Measurements from ENCODE around the gene CHST15.

The CHST15 gene

GRCh38 chr10:123988694-123989093 is 104.7 kb downstream of the CHST15 start:
- no peaks in the 10 kb centered on the region for H4K20me1 ChIP-seq (ENCODE audit: insufficient read depth, low read length, poor library complexity, severe bottlenecking)
- no peak overlapping the region for H3K9ac ChIP-seq (ENCODE audit: low read depth, low read length, poor library complexity, severe bottlenecking)
- no peak overlapping the region for H3K4me2 ChIP-seq (ENCODE audit: low read depth, low read length, poor library complexity, severe bottlenecking)
- no peaks in the 10 kb centered on the region for H3K9me3 ChIP-seq (ENCODE audit: insufficient read depth, low read depth, low read length)
- no peak overlapping the region for H2AFZ ChIP-seq (ENCODE audit: low read length)
- no peaks in the 10 kb centered on the region for H3K9me2 ChIP-seq (replicated peaks; ENCODE audit: low read depth, low read length)
- no peaks in the 10 kb centered on the region for H3K36me3 ChIP-seq (ENCODE audit: insufficient read depth, low read length)
- TF ChIP-seq EZH2phosphoT487 (IDR thresholded peaks at IDR 0.05; ENCODE audit: borderline replicate concordance) (no peak), CTCF (conservative IDR thresholded peaks at IDR 0.05; ENCODE audit: low read length) (no peak)
- no peaks in the 10 kb centered on the region for H3F3A ChIP-seq (ENCODE audit: low read depth)
- H3K4me3 ChIP-seq (ENCODE audit: low read length, poor library complexity, severe bottlenecking) = no peak overlapping the region
- H3K4me1 ChIP-seq (ENCODE audit: insufficient read depth, low read length, poor library complexity, severe bottlenecking) = no peaks in the 10 kb centered on the region
- no peaks in the 10 kb centered on the region for H3K27me3 ChIP-seq (ENCODE audit: insufficient read depth, low read length, poor library complexity, severe bottlenecking)
- H3K79me2 ChIP-seq (ENCODE audit: insufficient read depth, low read length) = no peaks in the 10 kb centered on the region

- Histone ChIP-seq H3K9ac (ENCODE audit: low read depth, low read length, poor library complexity, severe bottlenecking) (no peak overlapping the region), H3K9me3 (ENCODE audit: insufficient read depth, low read depth, low read length) (no peaks in the 10 kb centered on the region), H3K27me3 (ENCODE audit: insufficient read depth, low read length, poor library complexity, severe bottlenecking) (no peaks in the 10 kb centered on the region), H3K36me3 (ENCODE audit: insufficient read depth, low read length) (no peaks in the 10 kb centered on the region), H2AFZ (ENCODE audit: low read length) (no peak overlapping the region), H3F3A (ENCODE audit: low read depth) (no peaks in the 10 kb centered on the region), H4K20me1 (ENCODE audit: insufficient read depth, low read length, poor library complexity, severe bottlenecking) (no peaks in the 10 kb centered on the region), H3K9me2 (replicated peaks; ENCODE audit: low read depth, low read length) (no peaks in the 10 kb centered on the region), H3K79me2 (ENCODE audit: insufficient read depth, low read length) (no peaks in the 10 kb centered on the region), H3K4me2 (ENCODE audit: low read depth, low read length, poor library complexity, severe bottlenecking) (no peak overlapping the region), H3K4me1 (ENCODE audit: insufficient read depth, low read length, poor library complexity, severe bottlenecking) (no peaks in the 10 kb centered on the region), H3K4me3 (ENCODE audit: low read length, poor library complexity, severe bottlenecking) (no peak overlapping the region)
- TF ChIP-seq EZH2phosphoT487 (IDR thresholded peaks at IDR 0.05; ENCODE audit: borderline replicate concordance) (no peak), CTCF (conservative IDR thresholded peaks at IDR 0.05; ENCODE audit: low read length) (no peak)
These were observed 106.7 kb downstream of the CHST15 start for GRCh38 chr10:123986736-123987135.

GRCh38 chr10:123974406-123974805 is 119.0 kb downstream of the CHST15 start:
- H3K79me2 ChIP-seq (ENCODE audit: insufficient read depth, low read length) = no peaks in the 10 kb centered on the region
- no peaks in the 10 kb centered on the region for H4K20me1 ChIP-seq (ENCODE audit: insufficient read depth, low read length, poor library complexity, severe bottlenecking)
- no peaks in the 10 kb centered on the region for H3K9me3 ChIP-seq (ENCODE audit: insufficient read depth, low read depth, low read length)
- H3K4me3 ChIP-seq (ENCODE audit: low read length, poor library complexity, severe bottlenecking) = no peak overlapping the region
- H3K27me3 ChIP-seq (ENCODE audit: insufficient read depth, low read length, poor library complexity, severe bottlenecking) = no peaks in the 10 kb centered on the region
- no peaks in the 10 kb centered on the region for H3K9me2 ChIP-seq (replicated peaks; ENCODE audit: low read depth, low read length)
- H3K36me3 ChIP-seq (ENCODE audit: insufficient read depth, low read length) = no peaks in the 10 kb centered on the region
- TF ChIP-seq EZH2phosphoT487 (IDR thresholded peaks at IDR 0.05; ENCODE audit: borderline replicate concordance) = no peak
- TF ChIP-seq CTCF (conservative IDR thresholded peaks at IDR 0.05; ENCODE audit: low read length) = no peak
- H3K4me2 ChIP-seq (ENCODE audit: low read depth, low read length, poor library complexity, severe bottlenecking) = no peak overlapping the region
- no peak overlapping the region for H3K9ac ChIP-seq (ENCODE audit: low read depth, low read length, poor library complexity, severe bottlenecking)
- no peaks in the 10 kb centered on the region for H3K4me1 ChIP-seq (ENCODE audit: insufficient read depth, low read length, poor library complexity, severe bottlenecking)
- no peak overlapping the region for H2AFZ ChIP-seq (ENCODE audit: low read length)
- H3F3A ChIP-seq (ENCODE audit: low read depth) = no peaks in the 10 kb centered on the region

All from Loucy (cell line).